ENCODE data around the gene VPS37C. TPM values are rescaled to one million over a fixed set of nuclear protein-coding genes. Genes with fewer than 3 reads are reported as not detected.

VPS37C gene
- total and polyA plus RNA-seq, 7 donors, result 8.6 to 25.4 (median 18.6) TPM

GRCh38 chr11:61154528-61154927 lies 6.7 kb downstream of the VPS37C start:
- Histone ChIP-seq H3K36me3 (no peaks in the 10 kb centered on the region), H3K27ac (peak overlapping the region; percentile 71 to 92 (median 84)), H3K4me1 (peaks cover 0 to 70% (median 60%) of the 10 kb centered on the region in 4 donors), H3K4me3 (no peak overlapping the region), H3K9me3 (peaks cover 0 to 2% (median 0%) of the 10 kb centered on the region in 4 donors), H3K27me3 (no peaks in the 10 kb centered on the region)
- intact Hi-C loops (cut with DNase I), result no loop called here
- TF ChIP-seq EP300 (IDR thresholded peaks at IDR 0.05) (no peak), POLR2A (IDR thresholded peaks at IDR 0.05) (no peak), POLR2AphosphoS5 (IDR thresholded peaks at IDR 0.05) (no peak), CTCF (IDR thresholded peaks at IDR 0.05) (no peak)
- 98% methylated on average over 4 of the region's 4 CpGs for whole genome bisulfite sequencing, 2 donors
- no peak for DNase-seq

- peak; percentile 50 for DNase-seq
- no peak for TF ChIP-seq POLR2AphosphoS5 (IDR thresholded peaks at IDR 0.05)
- TF ChIP-seq POLR2A (IDR thresholded peaks at IDR 0.05), result no peak
- Histone ChIP-seq H3K4me1 (peaks cover 0 to 70% (median 60%) of the 10 kb centered on the region in 4 donors), H3K4me3 (no peak overlapping the region), H3K27me3 (no peaks in the 10 kb centered on the region), H3K27ac (peak overlapping the region; percentile 71 to 92 (median 84)), H3K36me3 (no peaks in the 10 kb centered on the region), H3K9me3 (peaks cover 0 to 2% (median 0%) of the 10 kb centered on the region in 4 donors)
- 85 to 90% methylated on average over 2 of the region's 2 CpGs for WGBS, 2 donors
- intact Hi-C loops (cut with DNase I), result no loop called here
Measured at GRCh38 chr11:61153593-61154095, 7.6 kb downstream of the VPS37C start.

- DNase-seq, result peak; percentile 56
- H3K4me1 ChIP-seq, result peaks cover 0 to 70% (median 62%) of the 10 kb centered on the region in 4 donors
- H3K27ac ChIP-seq, result peak overlapping the region; percentile 71 to 92 (median 84)
- peak in 2 of 4 donors; percentile 18 to 24 for TF ChIP-seq POLR2AphosphoS5 (IDR thresholded peaks at IDR 0.05)
- TF ChIP-seq EP300 (IDR thresholded peaks at IDR 0.05), result no peak
- intact Hi-C loops (cut with DNase I), result no loop called here
- 66 to 80% methylated on average over 9 of the region's 9 CpGs for WGBS, 2 donors
- H3K4me3 ChIP-seq, result no peak overlapping the region
- H3K9me3 ChIP-seq, result peaks cover 0 to 2% (median 0%) of the 10 kb centered on the region in 4 donors
- no peaks in the 10 kb centered on the region for H3K36me3 ChIP-seq
- H3K27me3 ChIP-seq, result no peaks in the 10 kb centered on the region
Measured at GRCh38 chr11:61152816-61153592, 8.2 kb downstream of the VPS37C start.

- peaks cover 0 to 80% (median 71%) of the 10 kb centered on the region in 4 donors for H3K4me1 ChIP-seq
- H3K36me3 ChIP-seq, result no peaks in the 10 kb centered on the region
- intact Hi-C loops (cut with DNase I), result no loop called here
- peaks cover 0 to 2% (median 0%) of the 10 kb centered on the region in 4 donors for H3K9me3 ChIP-seq
- TF ChIP-seq EP300 (IDR thresholded peaks at IDR 0.05) (no peak), POLR2A (IDR thresholded peaks at IDR 0.05) (no peak), POLR2AphosphoS5 (IDR thresholded peaks at IDR 0.05) (no peak), CTCF (IDR thresholded peaks at IDR 0.05) (no peak)
- WGBS, 2 donors, result 50 to 81% methylated on average over 12 of the region's 12 CpGs
- peak; percentile 12 for DNase-seq
- H3K27me3 ChIP-seq, result no peaks in the 10 kb centered on the region
- no peak overlapping the region for H3K4me3 ChIP-seq
- H3K27ac ChIP-seq, result peak overlapping the region; percentile 71 to 92 (median 84)
Measured at GRCh38 chr11:61151545-61152252, 9.5 kb downstream of the VPS37C start.

GRCh38 chr11:61150706-61151544 lies 10.3 kb downstream of the VPS37C start:
- Histone ChIP-seq H3K4me1 (peaks cover 0 to 82% (median 73%) of the 10 kb centered on the region in 4 donors), H3K36me3 (no peaks in the 10 kb centered on the region), H3K27me3 (no peaks in the 10 kb centered on the region), H3K9me3 (peaks cover 0 to 2% (median 0%) of the 10 kb centered on the region in 4 donors), H3K4me3 (no peak overlapping the region), H3K27ac (peak overlapping the region; percentile 71 to 92 (median 84))
- intact Hi-C loops (cut with DNase I), result no loop called here
- 79 to 85% methylated on average over 19 of the region's 19 CpGs for WGBS, 2 donors
- DNase-seq, result peak; percentile 29
- TF ChIP-seq EP300 (IDR thresholded peaks at IDR 0.05), result no peak
- TF ChIP-seq CTCF (IDR thresholded peaks at IDR 0.05), result no peak
- TF ChIP-seq POLR2A (IDR thresholded peaks at IDR 0.05), result no peak
- no peak for TF ChIP-seq POLR2AphosphoS5 (IDR thresholded peaks at IDR 0.05)
